Measurements from ENCODE around the gene ATP10A.

GRCh38 chr15:25730918-25731317 lies 132.2 kb downstream of the ATP10A start:
- TF ChIP-seq, protein P1, sequence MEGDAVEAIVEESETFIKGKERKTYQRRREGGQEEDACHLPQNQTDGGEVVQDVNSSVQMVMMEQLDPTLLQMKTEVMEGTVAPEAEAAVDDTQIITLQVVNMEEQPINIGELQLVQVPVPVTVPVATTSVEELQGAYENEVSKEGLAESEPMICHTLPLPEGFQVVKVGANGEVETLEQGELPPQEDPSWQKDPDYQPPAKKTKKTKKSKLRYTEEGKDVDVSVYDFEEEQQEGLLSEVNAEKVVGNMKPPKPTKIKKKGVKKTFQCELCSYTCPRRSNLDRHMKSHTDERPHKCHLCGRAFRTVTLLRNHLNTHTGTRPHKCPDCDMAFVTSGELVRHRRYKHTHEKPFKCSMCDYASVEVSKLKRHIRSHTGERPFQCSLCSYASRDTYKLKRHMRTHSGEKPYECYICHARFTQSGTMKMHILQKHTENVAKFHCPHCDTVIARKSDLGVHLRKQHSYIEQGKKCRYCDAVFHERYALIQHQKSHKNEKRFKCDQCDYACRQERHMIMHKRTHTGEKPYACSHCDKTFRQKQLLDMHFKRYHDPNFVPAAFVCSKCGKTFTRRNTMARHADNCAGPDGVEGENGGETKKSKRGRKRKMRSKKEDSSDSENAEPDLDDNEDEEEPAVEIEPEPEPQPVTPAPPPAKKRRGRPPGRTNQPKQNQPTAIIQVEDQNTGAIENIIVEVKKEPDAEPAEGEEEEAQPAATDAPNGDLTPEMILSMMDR (IDR thresholded peaks at IDR 0.05), result no peak
- TF ChIP-seq POLR2A (IDR thresholded peaks at IDR 0.05), result no peak
